GM12891 (cell line): ENCODE measurements around the gene SEC22C.

ENCODE experiments used
- POLR2A ChIP-seq: IDR thresholded peaks from 2 replicates; pipeline ENCODE4 v1.6.1; 2011; ENCODE audit warnings: low read depth, low read length, control low read depth
- POLR2AphosphoS5 ChIP-seq: IDR thresholded peaks from 2 replicates; pipeline ENCODE4 v1.6.1; 2011; ENCODE audit warnings: low read depth, low read length, control low read depth
- SPI1 ChIP-seq: IDR thresholded peaks from 2 replicates; pipeline ENCODE4 v1.6.1; 2011; ENCODE audit warnings: low read depth, low read length, control low read depth
- TAF1 ChIP-seq: IDR thresholded peaks from 2 replicates; pipeline ENCODE4 v1.6.1; 2011; ENCODE audit warnings: low read depth, low read length, control low read depth

- no peak for TF ChIP-seq POLR2A
- no peak for TF ChIP-seq POLR2AphosphoS5
- no peak for TF ChIP-seq TAF1
- no peak for TF ChIP-seq SPI1
Measured at GRCh38 chr3:42500909-42501308, 80.9 kb downstream of the SEC22C start.
